Nucleus accumbens (tissue), 56 donors: ENCODE measurements around the gene CYP2D6.

ENCODE experiments used
- DNase-seq, 56 donors: peaks; one replicate each; lab custom pipeline; 2025; lab: John Stamatoyannopoulos, UW

The CYP2D6 gene

DNA sequence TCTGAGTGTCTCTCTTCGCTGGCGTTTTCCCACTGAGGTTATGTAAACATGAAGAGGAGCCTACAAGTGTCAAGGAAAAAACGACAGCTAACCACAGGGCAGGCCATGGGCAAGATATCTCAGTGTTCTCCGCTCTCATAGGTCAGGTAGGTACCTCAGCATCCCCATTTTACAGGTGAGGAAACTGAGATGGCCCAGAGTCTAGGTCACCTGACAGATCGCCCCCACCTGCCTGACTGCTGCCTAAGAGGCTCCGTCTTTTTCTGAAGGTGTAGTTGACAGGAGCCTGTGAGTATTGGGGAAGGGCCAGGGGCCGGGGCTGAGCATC, 39.2 kb downstream of the CYP2D6 start:
- DNase-seq = no peak

DNA sequence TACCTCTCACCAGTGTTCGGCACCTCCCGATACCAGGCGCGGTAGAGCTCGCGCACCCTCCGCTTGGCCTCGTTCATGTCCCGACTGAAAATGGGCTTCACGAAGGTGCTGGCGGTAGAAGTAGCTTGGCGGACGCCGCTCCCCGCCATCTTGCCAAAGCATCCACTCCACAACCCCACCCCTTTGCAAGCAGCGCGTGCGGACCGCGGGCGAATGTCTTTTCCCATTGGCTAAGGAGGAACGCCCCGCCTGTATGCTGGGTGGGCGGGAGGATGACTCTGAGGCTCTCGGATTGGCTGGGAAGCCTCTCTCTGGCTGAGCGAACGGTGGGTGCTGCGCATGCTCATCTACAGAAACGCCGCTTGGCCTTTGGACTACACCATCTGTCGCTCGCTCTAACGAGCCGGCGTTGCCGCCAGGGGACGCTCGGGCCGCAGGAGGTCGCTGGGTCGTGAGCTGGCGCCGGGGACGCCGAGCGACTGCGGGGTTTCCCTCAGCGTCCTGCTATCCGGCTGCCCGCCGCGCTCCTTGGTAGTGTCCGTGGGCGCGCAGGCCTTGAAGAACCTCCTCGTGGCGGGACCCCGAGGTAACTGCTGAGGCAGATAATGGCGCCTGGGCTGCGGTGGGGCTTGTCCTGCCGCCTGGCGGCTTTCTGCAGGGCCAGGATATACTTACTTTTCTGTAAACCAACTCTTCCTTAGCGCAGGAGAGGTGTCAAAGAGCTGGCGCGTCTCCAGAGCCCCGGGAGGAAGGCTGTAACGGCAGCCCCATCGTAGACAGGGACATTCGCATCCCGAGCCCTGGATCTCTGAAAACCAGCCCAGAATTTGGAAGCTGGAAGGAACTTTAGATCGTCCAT, 39.8 kb downstream of the CYP2D6 start, which contains the start of gene NDUFA6:
TSS of gene NDUFA6 (minus strand) at position 177 of the 859 bp plus-strand sequence. CDS start at position 149, 28 bp downstream.
- peak; percentile 91 to 100 (median 99) for DNase-seq

DNA sequence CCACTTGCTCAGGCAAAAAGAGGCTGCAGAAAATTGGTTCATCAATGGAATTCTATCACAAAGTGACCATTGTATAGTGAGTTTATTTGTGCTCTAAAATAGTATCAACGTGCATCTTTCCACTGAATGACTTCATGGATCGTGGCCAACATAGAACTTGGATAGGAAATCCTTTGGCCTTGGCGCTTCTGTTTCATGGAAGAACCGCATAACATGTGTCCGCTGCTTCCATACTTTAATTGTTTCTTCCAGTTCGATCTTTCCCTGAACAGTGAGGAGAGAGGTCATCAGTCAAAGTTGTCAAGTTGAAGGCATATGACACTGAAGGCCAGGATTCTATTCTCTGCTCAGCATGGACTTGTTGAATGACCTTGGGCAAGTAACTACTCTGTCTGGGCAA, 44.6 kb downstream of the CYP2D6 start:
- no peak for DNase-seq

DNA sequence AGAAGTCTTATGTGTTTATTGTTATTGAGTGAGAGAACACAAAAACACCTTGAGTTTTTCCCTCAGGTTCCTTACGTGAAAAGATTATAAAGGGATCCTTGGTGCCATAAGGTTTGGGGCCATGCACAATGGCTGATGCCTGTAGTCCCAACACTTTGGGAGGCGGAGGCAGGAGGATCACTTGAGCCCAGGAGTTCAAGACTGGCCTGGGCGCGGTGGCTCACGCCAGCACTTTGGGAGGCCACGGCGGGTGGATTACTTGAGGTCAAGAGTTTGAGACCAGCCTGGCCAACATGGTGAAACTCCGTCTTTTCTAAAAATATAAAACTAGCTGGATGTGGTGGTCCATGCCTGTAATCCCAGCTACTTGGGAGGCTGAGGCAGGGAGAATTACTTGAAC, 45.7 kb downstream of the CYP2D6 start:
- no peak for DNase-seq

DNA sequence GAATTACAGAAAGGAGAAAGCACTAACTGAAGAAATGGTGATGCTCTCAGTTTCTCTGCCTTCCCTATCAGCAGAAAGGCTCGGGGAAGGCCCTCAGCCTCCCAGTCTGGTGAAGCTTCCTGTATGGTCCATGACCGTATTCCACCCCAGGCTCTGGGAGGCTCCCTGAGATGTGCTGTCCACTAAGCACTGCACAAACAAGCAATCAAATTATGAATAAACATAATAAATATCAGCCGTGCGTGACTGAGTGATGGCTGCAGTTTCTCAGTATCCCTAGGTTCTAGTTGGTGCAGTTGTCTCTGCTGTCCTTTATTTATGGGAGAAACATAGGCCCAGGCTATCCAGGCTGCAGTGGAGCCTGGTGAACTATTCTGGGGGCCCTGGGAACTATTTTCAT, 47.5 kb downstream of the CYP2D6 start:
- no peak for DNase-seq

DNA sequence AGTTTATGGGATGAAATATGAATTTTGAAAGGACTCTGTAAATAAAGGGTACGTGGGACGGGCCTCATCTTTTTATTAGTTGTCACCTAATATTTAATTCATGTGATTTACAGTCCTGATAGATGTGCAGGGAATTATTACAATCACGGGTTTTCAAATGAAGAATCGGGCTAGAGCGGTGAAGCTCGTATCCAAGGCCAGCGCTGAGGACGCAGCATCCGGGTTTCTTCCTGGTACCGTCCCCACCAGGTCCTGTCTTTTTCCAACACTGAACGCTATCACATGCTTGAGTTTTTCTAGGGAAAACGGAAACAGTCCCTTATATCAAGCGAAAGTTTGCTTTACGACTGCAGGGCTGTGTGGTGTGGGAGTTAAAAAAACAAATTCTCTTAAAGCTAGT, 50.3 kb downstream of the CYP2D6 start:
- DNase-seq = peak in 31 of 56 donors; percentile 6 to 66 (median 31)

DNA sequence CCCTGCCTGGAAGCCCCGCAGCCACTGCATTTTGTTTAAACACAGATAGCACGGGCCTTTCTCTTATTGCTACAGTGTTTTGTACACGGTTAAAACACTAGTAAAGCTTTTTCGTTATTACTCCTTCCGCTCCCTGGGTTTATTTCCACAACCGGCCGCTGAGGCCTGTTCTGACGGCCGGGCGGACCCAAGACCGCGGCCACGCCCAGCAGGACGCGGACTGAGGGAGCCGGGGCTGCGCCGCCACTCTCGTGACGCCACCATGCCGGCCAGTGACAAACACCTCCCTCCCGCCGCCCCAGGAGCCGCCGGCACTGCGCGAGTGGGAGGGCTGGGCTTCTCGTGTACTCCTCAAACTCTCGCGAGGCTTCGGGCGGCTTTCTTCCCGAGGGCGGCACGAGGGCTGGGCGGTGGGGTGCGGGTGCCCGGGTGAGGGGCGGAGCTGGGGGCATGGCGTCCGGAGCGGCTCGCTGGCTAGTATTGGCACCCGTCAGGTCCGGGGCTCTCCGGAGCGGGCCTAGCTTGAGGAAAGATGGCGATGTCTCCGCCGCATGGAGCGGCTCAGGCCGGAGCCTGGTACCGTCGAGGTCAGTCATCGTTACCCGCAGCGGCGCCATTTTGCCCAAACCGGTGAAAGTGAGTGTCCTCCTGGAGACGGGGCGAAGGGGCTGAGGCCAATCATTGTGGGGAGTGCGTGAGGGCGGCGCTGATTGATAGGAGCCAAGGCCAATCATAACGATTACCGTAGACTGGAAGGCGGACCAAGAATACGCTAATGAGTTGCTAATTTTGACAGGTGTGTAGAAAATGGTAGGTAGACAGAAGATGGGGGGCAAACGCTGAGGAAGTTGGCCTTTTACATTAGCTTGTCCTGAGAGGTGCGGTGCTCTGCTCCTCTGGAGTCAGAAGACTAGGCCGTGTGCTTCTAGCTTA, 51.0 kb downstream of the CYP2D6 start, which contains the start of gene SMDT1:
TSS of gene SMDT1 (plus strand) at position 382 of the 933 bp plus-strand sequence. CDS start at position 451, 69 bp downstream.
- DNase-seq = peak; percentile 83 to 100 (median 99)

DNA sequence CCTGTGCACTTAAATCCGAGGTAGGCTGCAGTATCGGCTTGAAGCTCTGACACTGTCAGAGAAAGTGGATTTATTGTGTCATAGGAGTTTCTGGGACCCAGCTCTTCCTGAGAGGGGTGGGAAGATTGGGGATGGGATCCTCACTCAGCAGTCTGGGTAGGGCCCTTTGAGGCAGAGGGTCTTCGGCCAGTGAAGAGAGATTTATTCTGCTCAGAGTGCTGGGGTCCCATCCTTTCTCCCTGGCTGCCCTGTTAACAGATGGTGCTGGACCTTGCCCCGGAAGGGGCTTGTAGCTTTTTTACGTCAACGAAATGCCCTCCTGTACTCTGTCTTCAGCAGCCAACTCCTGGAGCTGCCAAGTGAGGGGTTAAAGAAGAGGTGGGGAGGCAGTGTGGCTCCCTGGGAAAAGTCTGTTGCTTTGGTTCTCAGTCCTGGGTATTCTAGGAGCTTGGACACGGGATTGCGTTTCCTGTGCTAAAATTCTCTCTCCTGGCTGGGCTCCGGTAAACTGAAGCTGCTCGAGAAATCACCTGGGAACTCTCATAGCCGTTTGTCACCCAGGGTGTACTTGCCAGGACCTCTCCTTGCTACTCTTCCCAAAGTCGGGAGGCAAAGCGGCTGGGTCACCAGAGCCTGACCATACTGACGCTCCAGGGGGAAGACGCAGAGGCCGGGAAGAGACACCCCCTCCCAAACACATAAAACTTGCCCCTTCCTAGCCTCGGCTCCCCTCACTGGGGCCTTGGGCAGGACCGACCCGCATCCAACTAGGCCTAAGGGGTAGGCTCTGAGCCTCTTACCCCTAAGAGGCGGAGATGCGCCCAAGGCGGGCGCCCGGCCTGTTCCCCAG, 51.9 kb downstream of the CYP2D6 start:
- peak in 13 of 56 donors; percentile 45 to 72 (median 60) for DNase-seq

DNA sequence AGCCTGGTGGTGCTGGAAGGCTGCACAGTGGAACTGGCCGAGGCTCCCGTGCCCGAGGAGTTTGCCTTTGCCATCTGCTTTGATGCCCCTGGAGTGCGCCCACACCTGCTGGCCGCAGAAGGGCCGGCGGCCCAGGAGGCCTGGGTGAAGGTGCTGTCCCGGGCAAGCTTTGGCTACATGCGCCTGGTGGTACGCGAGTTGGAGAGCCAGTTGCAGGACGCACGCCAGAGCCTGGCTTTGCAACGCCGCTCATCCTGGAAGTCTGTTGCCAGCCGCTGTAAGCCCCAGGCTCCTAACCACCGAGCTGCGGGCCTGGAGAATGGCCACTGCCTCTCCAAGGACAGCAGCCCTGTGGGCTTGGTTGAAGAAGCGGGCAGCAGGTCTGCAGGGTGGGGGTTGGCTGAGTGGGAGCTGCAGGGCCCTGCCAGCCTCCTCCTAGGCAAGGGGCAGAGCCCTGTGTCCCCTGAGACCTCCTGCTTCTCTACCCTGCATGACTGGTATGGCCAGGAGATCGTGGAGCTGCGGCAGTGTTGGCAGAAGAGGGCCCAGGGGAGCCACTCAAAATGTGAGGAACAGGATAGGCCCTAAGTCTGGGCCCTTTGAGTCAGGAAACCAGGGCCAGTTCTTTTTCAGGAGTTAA, 53.0 kb downstream of the CYP2D6 start:
- DNase-seq = no peak

DNA sequence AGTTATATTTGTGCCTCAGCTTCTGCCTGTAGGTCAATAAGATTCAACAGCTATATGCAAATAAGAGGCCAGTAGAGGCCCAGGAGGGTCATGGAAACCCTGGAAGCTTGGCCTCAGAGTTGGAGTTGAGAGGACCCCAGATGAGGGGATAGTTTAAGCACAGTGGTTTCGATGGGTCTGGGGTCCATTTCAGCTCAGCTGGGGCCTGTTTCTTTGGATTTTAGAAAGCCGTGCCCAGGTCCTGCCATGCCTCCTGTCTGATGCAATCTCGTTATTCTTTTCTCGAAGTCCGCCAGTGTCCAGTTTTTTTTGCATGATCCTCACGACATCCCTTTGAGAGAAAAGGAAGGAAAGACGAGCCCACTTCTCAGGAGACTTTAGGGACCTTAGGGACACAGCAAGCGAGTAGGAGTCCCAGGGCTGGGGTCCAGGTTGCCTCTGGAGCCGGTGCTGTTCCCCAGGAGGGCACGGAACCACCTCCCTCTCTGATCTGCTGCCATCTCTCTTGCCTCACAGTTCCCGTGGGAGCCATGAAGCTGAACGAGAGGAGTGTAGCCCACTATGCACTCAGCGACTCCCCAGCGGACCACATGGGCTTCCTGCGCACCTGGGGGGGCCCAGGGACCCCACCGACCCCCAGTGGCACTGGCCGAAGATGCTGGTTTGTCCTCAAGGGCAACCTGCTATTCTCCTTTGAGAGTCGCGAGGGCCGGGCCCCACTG, 53.7 kb downstream of the CYP2D6 start:
- DNase-seq = no peak
